Stimulated activated CD8-positive, alpha-beta memory T cell treated with anti-CD3 and anti-CD28 coated beads, Interleukin-4, amount 100 ng/mL, for 1 hour (primary cell): ENCODE results near the gene CBLB.
"Not testable (repeated sequence)": the region's sequence is repeated elsewhere in the genome, so short reads cannot be mapped to it uniquely, and the experiment has no call there.

Experiments
- DNase-seq, 2 donors: peaks; one replicate each; pipeline ENCODE4 v3.0.0-alpha.2; 2020; ENCODE audit warnings: low read depth in 2 of 2, low spot score in 1 of 2

CBLB gene

GRCh38 chr3:105790534-105790933 is 78.3 kb downstream of the CBLB start:
- DNase-seq, result no peak

DNA sequence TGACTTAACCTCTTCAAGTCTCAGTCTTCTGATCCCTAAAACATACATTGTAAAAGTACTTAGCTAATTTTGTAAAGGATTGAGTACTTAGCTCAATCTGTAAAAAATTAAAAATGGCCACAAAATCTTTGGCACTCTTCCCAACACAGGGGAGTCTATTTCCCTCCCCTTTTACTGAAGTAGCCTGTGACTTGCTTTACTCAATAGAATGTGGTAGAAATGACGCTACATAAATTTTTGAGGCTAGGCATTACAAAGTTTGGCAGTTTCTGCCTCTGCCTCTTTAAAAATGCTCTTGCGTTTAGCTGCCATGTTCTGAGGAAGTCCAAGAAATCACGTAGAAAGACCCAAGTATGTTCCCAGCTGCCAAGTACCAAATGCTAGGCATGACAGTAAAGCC is 80.2 kb downstream of the CBLB start:
- DNase-seq, result no peak

- DNase-seq, result no peak
Measured at GRCh38 chr3:105787453-105787852, 81.4 kb downstream of the CBLB start.

DNA sequence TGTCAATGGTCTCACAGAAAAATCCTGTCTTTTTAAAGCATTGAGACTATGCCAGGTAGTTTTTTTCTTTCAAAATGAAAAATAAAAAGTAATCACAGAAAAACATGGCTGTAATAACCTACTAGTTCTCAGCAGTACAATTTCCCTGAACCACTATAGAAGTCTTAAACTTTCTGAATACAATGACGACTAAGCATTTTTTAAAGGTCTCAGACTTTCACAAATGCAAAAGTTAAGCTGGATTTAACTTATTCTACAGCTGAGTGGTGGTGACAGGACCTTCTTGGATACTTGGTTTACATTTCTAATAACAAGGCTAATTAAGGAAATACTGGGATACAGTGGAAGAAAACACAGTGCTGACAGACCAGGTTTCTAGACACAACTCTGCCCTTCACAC is 81.8 kb downstream of the CBLB start:
- no peak for DNase-seq

GRCh38 chr3:105786241-105786640 is 82.6 kb downstream of the CBLB start:
- no peak for DNase-seq

DNA sequence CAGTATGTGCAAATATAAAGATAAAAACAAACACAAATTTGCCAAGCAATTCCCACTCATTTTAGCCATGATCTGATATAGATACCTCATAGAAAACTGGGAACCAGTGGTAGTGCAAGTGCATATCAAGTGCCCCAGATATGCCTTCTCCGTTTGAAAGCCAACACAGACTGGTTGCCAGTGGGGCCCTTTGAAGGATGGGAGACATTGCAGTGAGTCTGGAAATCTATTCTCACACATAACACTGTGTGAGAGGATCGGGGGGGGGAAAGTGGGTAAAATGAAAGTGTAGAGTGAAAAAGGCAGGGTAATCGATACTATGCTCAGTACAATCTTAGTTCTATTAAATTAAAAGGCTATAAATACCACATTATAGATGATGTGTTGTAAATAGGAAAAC is 83.0 kb downstream of the CBLB start:
- DNase-seq, result no peak

- no peak for DNase-seq
Measured at GRCh38 chr3:105783631-105784030, 85.2 kb downstream of the CBLB start.

DNA sequence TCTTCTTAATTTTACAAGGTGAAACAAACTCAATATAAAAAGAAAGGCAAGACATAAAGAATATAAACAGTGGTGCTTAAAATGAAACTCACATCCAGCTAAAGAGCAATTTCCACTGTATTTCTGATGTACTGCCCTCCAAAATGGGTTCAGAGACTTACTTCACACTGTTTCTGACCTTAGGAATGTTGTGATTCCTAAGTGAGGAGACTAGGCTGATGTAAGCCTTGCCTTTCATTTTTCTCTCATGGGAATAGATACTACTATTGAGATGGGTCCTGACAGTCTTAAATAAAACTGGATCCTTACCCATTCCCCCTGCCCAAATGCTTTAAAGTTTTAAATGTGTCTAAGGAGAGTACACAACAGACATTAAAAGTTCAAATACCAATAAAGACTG is 86.9 kb downstream of the CBLB start:
- no peak for DNase-seq

DNA sequence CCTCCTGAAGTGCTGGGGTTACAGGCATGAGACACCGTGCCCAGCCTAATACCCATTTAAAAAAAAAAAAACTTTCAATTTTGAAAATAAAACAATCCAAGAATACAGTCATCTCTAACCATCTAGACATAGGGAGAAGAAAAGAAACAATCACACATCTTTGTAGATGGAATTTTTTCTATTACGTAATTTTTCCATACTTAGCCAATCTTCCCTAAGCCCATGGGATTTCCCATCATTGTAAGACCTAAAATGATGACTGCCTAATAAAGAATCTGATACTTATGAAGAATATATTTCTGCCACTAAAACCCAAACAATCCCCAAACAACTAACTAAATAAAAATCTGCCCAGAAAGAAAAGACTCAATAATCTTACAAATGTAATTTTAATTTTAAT is 88.7 kb downstream of the CBLB start:
- no peak for DNase-seq

DNA sequence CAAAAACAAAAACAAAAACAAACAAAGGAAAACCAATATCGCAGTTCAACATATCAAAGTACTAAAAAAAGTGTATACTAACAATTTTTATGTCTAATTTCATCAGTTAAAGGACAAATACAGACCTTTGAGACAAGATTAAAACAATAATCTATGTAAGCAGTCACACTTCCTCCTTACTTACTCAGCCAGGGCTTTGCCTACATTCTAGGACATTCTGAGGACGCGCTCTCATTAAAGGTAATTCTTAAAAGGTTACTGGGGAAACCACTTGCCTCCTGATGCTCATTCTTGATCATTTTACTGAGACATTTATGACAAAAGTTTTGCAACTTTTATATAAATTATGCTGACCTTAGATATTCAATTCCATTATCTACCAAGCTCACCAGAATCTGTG is 93.4 kb downstream of the CBLB start:
- DNase-seq, result no peak

- no peak for DNase-seq
Measured at GRCh38 chr3:105774444-105775180, 94.2 kb downstream of the CBLB start.

DNA sequence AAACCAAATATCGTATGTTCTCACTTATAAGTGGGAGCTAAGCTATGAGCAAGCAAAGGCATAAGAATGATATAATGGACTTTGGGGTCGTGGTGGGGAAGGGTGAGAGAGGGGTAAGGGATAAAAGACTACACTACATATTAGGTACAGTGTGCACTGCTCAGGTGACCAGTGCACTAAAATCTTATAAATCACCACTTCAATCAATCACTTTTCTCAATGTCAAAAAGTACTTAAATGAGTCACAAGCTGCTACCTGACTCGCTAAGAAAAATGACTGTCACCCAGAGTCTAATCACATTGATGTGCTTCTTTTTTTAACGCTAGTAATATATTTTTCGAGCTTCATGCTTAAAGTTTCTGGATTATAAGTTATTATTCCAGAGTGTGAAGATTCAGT is 95.5 kb downstream of the CBLB start:
- DNase-seq, result no peak

GRCh38 chr3:105772635-105773034 is 96.2 kb downstream of the CBLB start:
- DNase-seq, result no peak

DNA sequence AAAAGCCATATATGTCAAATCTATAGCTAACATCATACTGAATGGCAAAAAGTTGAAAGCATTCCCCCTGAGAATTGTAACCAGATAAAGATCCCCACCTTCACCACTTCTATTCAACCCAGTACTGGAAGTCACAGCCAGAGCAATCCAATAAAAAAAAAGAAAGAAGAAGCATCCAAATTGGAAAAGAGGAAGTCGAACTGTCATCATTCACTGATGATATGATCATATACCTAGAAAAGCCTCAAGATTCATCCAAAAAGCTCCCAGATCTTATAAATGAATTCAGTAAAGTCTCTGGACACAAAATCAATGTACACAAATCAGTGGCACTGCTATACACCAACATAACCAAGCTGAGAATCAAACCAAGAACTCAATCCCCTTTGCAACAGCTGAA is 97.4 kb downstream of the CBLB start:
- DNase-seq, result no peak

GRCh38 chr3:105770410-105770809 is 98.4 kb downstream of the CBLB start:
- DNase-seq, result no peak

GRCh38 chr3:105767776-105768175 is 101.0 kb downstream of the CBLB start:
- DNase-seq, result no peak

DNA sequence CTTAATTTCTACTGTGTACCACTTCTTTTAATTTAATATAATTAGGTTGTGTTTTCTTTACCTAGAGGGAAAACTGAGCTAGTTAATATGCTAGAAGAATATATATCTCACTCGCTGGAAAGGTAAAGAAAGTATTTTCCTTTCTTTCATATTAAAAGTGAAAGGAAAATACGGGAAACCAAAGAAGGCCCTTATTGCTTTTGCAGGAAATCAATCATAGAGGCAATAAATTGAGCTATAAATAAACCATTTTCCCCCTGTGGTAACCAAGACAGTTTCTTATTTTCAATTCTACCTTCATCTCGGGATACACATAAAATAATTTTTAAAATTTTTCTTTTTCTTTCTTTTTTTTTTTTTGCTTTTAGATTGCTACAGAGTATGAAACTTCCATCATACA is 101.6 kb downstream of the CBLB start:
- DNase-seq, result no peak

- no peak for DNase-seq
Measured at GRCh38 chr3:105765308-105765639, 103.5 kb downstream of the CBLB start.

- DNase-seq, result no peak
Measured at GRCh38 chr3:105764378-105765307, 104.2 kb downstream of the CBLB start.

DNA sequence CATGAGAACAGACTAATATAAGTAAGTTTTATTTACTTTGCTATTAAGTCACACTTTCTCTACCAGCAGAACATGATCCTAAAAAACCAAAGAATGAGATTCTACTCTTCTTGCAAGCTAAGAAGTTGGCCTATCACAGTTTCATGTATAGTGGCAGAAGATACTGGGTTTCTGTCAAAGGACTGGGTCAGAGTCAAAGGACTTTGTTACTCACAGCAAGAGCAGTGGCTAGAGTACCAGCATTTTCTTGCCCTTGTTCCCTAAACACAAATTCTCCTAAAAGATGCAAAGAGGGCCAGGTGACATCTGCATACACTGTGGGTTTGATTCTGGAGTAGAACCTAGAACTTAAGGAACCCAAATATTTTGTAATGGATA is 105.2 kb downstream of the CBLB start:
- DNase-seq, result no peak

DNA sequence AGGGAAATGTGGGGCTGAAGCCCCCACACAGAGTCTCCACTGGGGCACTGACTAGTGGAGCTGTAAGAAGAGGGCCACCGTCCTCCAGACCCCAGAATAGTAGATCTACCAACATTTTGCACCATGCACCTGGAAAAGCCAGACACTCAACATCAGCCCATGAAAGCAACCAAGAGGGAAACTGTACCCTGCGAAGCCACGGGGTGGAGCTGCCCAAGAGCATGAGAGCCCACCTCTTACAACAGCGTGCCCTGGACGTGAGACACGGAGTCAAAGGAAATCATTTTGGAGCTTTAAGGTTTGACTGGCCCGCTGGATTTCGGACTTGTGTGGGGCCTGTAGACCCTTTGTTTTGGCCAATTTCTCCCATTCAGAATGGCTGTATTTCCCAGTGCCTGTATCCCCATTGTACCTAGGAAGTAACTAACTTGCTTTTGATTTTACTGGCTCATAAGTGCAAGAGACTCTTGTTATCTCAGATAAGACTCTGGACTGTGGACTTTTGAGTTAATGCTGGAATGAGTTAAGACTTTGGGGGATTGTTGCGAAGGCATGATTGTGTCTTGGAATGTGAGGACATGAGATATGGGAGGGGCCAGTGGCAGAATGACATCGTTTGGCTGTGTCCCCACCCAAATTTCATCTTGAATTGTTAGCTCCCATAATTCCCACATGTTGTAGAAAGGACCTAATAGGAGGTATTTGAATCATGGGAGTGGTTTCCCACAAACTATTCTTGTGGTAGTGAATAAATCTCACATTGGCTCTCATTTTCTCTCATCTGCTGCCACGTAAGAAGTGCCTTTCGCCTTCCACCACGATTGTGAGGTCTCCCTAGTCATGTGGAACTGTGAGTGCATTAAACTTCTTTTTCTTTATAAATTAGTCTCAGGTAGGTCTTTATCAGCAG is 105.8 kb downstream of the CBLB start:
- no peak for DNase-seq

DNA sequence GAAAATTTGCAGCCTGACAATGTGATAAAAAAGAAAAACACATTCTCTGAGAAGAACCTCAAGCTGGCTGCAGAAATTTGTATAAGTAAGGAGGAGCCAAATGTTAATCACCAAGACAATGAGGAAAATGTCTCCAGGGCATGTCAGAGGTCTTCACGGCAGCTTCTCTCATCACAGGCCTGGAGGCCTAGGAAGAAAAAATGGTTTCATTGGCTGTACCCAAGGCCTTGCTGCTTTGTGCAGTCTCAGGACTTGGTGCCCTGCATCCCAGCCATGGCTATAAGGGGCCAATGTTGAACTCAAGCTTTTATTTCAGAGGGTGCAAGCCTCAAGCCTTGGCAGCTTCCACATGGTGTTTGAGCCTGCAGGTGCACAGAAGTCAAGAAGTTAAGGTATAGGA is 106.6 kb downstream of the CBLB start:
- DNase-seq, result not testable (repeated sequence)
